MM.1S (cell line): Measurements from ENCODE around the gene ARHGEF26.

Source experiments
- DNase-seq: peaks from one replicate; pipeline ENCODE4 v3.0.0-alpha.2; 2015
- H2AFZ ChIP-seq: fragments of 300-600 bp; sonication (generic); 2 replicates; pipeline ENCODE4 v1.6.0; 2016; ENCODE audit warnings: antibody characterized with exemption, low read length
- H3F3A ChIP-seq: fragments of 300-600 bp; sonication (generic); 2 replicates; pipeline ENCODE4 v1.6.1; 2016; ENCODE audit warnings: mild to moderate bottlenecking, antibody characterized with exemption, low read length, moderate library complexity, mixed read lengths; ENCODE audit not compliant: insufficient read depth
- H3K27ac ChIP-seq: fragments of 300-600 bp; sonication (generic); 2 replicates; pipeline ENCODE4 v1.5.1; 2016; ENCODE audit warnings: mild to moderate bottlenecking, low read length
- H3K27me3 ChIP-seq: fragments of 300-600 bp; sonication (generic); replicated peaks from 2 replicates; pipeline ENCODE4 v1.6.0; 2016; ENCODE audit warnings: low read length; ENCODE audit not compliant: insufficient read depth
- H3K36me3 ChIP-seq: fragments of 300-600 bp; sonication (generic); replicated peaks from 2 replicates; pipeline ENCODE4 v1.6.1; 2016; ENCODE audit warnings: mild to moderate bottlenecking, low read length, mixed read lengths; ENCODE audit not compliant: insufficient read depth
- H3K4me1 ChIP-seq: fragments of 300-600 bp; sonication (generic); 2 replicates; pipeline ENCODE4 v1.6.1; 2016; ENCODE audit warnings: low read length, mixed read lengths
- H3K4me2 ChIP-seq: fragments of 300-600 bp; sonication (generic); 2 replicates; pipeline ENCODE4 v1.6.0; 2016; ENCODE audit warnings: low read depth, low read length
- H3K4me3 ChIP-seq: fragments of 300-600 bp; sonication (generic); 2 replicates; pipeline ENCODE4 v1.5.1; 2016; ENCODE audit warnings: low read length, mixed read lengths
- H3K79me2 ChIP-seq: fragments of 300-600 bp; sonication (generic); 2 replicates; pipeline ENCODE4 v1.6.1; 2016; ENCODE audit warnings: mixed run types, low read length, mixed read lengths
- H3K9ac ChIP-seq: fragments of 300-600 bp; sonication (generic); 2 replicates; pipeline ENCODE4 v1.6.1; 2016; ENCODE audit warnings: low read length, mixed read lengths
- H3K9me2 ChIP-seq: fragments of 300-600 bp; sonication (generic); replicated peaks from 2 replicates; pipeline ENCODE4 v1.6.1; 2016; ENCODE audit warnings: mild to moderate bottlenecking, low read length, mixed read lengths; ENCODE audit not compliant: insufficient read depth
- H3K9me3 ChIP-seq: fragments of 300-600 bp; sonication (generic); replicated peaks from 2 replicates; pipeline ENCODE4 v1.6.1; 2016; ENCODE audit warnings: mild to moderate bottlenecking, low read length, mixed read lengths; ENCODE audit not compliant: insufficient read depth
- H4K20me1 ChIP-seq: fragments of 300-600 bp; sonication (generic); 2 replicates; pipeline ENCODE4 v1.6.1; 2016; ENCODE audit warnings: mild to moderate bottlenecking, low read length, moderate library complexity, mixed read lengths; ENCODE audit not compliant: insufficient read depth
- CTCF ChIP-seq: fragments of 300-600 bp; sonication (generic); IDR thresholded peaks from 2 replicates; pipeline ENCODE4 v1.5.1; 2016; ENCODE audit warnings: antibody characterized with exemption, low read length, mixed read lengths
- EZH2 ChIP-seq: fragments of 300-600 bp; sonication (generic); optimal IDR thresholded peaks from 2 replicates; pipeline ENCODE3; 2017; ENCODE audit warnings: low read depth, mild to moderate bottlenecking, antibody characterized with exemption, low read length, mixed read lengths
- EZH2phosphoT487 ChIP-seq: fragments of 300-600 bp; sonication (generic); IDR thresholded peaks from 2 replicates; pipeline ENCODE4 v1.6.1; 2018; ENCODE audit warnings: antibody characterized with exemption, low read length

Gene ARHGEF26

GRCh38 chr3:154228561-154229216 lies 107.5 kb downstream of the ARHGEF26 start:
- H3F3A ChIP-seq = no peaks in the 10 kb centered on the region
- no peak for TF ChIP-seq EZH2phosphoT487
- TF ChIP-seq CTCF = no peak
- TF ChIP-seq EZH2 = no peak

GRCh38 chr3:154229217-154229590 lies 108.0 kb downstream of the ARHGEF26 start:
- H3K4me3 ChIP-seq = no peak overlapping the region
- no peak overlapping the region for H3K27ac ChIP-seq
- H3K36me3 ChIP-seq = no peaks in the 10 kb centered on the region
- no peaks in the 10 kb centered on the region for H3K4me1 ChIP-seq
- H3F3A ChIP-seq = no peaks in the 10 kb centered on the region
- no peaks in the 10 kb centered on the region for H3K9me3 ChIP-seq
- no peak overlapping the region for H3K4me2 ChIP-seq
- H3K79me2 ChIP-seq = no peaks in the 10 kb centered on the region
- no peaks in the 10 kb centered on the region for H4K20me1 ChIP-seq
- H3K9me2 ChIP-seq = no peaks in the 10 kb centered on the region
- H3K9ac ChIP-seq = no peak overlapping the region
- TF ChIP-seq CTCF (no peak), EZH2 (no peak), EZH2phosphoT487 (no peak)
- DNase-seq = no peak
- H2AFZ ChIP-seq = no peak overlapping the region
- H3K27me3 ChIP-seq = no peaks in the 10 kb centered on the region

More at GRCh38 chr3:154228561-154229216, 107.5 kb downstream of the ARHGEF26 start:
- no peaks in the 10 kb centered on the region for H3K9me3 ChIP-seq
- no peak overlapping the region for H3K4me3 ChIP-seq
- no peak overlapping the region for H3K9ac ChIP-seq
- no peak overlapping the region for H2AFZ ChIP-seq
- no peak for DNase-seq
- no peaks in the 10 kb centered on the region for H3K9me2 ChIP-seq
- H3K4me1 ChIP-seq = no peaks in the 10 kb centered on the region
- no peaks in the 10 kb centered on the region for H3K36me3 ChIP-seq
- H3K27ac ChIP-seq = no peak overlapping the region
- H4K20me1 ChIP-seq = no peaks in the 10 kb centered on the region
- no peaks in the 10 kb centered on the region for H3K27me3 ChIP-seq
- no peaks in the 10 kb centered on the region for H3K79me2 ChIP-seq
- H3K4me2 ChIP-seq = no peak overlapping the region

GRCh38 chr3:154235330-154235729 lies 114.1 kb downstream of the ARHGEF26 start:
- Histone ChIP-seq H3K4me1 (no peaks in the 10 kb centered on the region), H2AFZ (no peak overlapping the region), H3K4me3 (no peak overlapping the region), H4K20me1 (no peaks in the 10 kb centered on the region), H3K79me2 (no peaks in the 10 kb centered on the region), H3K9me3 (no peaks in the 10 kb centered on the region), H3K9me2 (no peaks in the 10 kb centered on the region), H3K36me3 (no peaks in the 10 kb centered on the region), H3F3A (no peaks in the 10 kb centered on the region), H3K27ac (no peak overlapping the region), H3K4me2 (no peak overlapping the region), H3K27me3 (no peaks in the 10 kb centered on the region), H3K9ac (no peak overlapping the region)
- no peak for DNase-seq
- TF ChIP-seq EZH2phosphoT487 (no peak), CTCF (no peak), EZH2 (no peak)
